MM.1S (cell line): ENCODE results near the gene GRIK2.

Source experiments
- DNase-seq: peaks from one replicate; pipeline ENCODE4 v3.0.0-alpha.2; 2015
- H2AFZ ChIP-seq: fragments of 300-600 bp; sonication (generic); 2 replicates; pipeline ENCODE4 v1.6.0; 2016; ENCODE audit warnings: antibody characterized with exemption, low read length
- H3F3A ChIP-seq: fragments of 300-600 bp; sonication (generic); 2 replicates; pipeline ENCODE4 v1.6.1; 2016; ENCODE audit warnings: mild to moderate bottlenecking, antibody characterized with exemption, low read length, moderate library complexity, mixed read lengths; ENCODE audit not compliant: insufficient read depth
- H3K27ac ChIP-seq: fragments of 300-600 bp; sonication (generic); 2 replicates; pipeline ENCODE4 v1.5.1; 2016; ENCODE audit warnings: mild to moderate bottlenecking, low read length
- H3K27me3 ChIP-seq: fragments of 300-600 bp; sonication (generic); replicated peaks from 2 replicates; pipeline ENCODE4 v1.6.0; 2016; ENCODE audit warnings: low read length; ENCODE audit not compliant: insufficient read depth
- H3K36me3 ChIP-seq: fragments of 300-600 bp; sonication (generic); replicated peaks from 2 replicates; pipeline ENCODE4 v1.6.1; 2016; ENCODE audit warnings: mild to moderate bottlenecking, low read length, mixed read lengths; ENCODE audit not compliant: insufficient read depth
- H3K4me1 ChIP-seq: fragments of 300-600 bp; sonication (generic); 2 replicates; pipeline ENCODE4 v1.6.1; 2016; ENCODE audit warnings: low read length, mixed read lengths
- H3K4me2 ChIP-seq: fragments of 300-600 bp; sonication (generic); 2 replicates; pipeline ENCODE4 v1.6.0; 2016; ENCODE audit warnings: low read depth, low read length
- H3K4me3 ChIP-seq: fragments of 300-600 bp; sonication (generic); 2 replicates; pipeline ENCODE4 v1.5.1; 2016; ENCODE audit warnings: low read length, mixed read lengths
- H3K79me2 ChIP-seq: fragments of 300-600 bp; sonication (generic); 2 replicates; pipeline ENCODE4 v1.6.1; 2016; ENCODE audit warnings: mixed run types, low read length, mixed read lengths
- H3K9ac ChIP-seq: fragments of 300-600 bp; sonication (generic); 2 replicates; pipeline ENCODE4 v1.6.1; 2016; ENCODE audit warnings: low read length, mixed read lengths
- H3K9me2 ChIP-seq: fragments of 300-600 bp; sonication (generic); replicated peaks from 2 replicates; pipeline ENCODE4 v1.6.1; 2016; ENCODE audit warnings: mild to moderate bottlenecking, low read length, mixed read lengths; ENCODE audit not compliant: insufficient read depth
- H3K9me3 ChIP-seq: fragments of 300-600 bp; sonication (generic); replicated peaks from 2 replicates; pipeline ENCODE4 v1.6.1; 2016; ENCODE audit warnings: mild to moderate bottlenecking, low read length, mixed read lengths; ENCODE audit not compliant: insufficient read depth
- H4K20me1 ChIP-seq: fragments of 300-600 bp; sonication (generic); 2 replicates; pipeline ENCODE4 v1.6.1; 2016; ENCODE audit warnings: mild to moderate bottlenecking, low read length, moderate library complexity, mixed read lengths; ENCODE audit not compliant: insufficient read depth
- EZH2 ChIP-seq: fragments of 300-600 bp; sonication (generic); optimal IDR thresholded peaks from 2 replicates; pipeline ENCODE3; 2017; ENCODE audit warnings: low read depth, mild to moderate bottlenecking, antibody characterized with exemption, low read length, mixed read lengths
- EZH2phosphoT487 ChIP-seq: fragments of 300-600 bp; sonication (generic); IDR thresholded peaks from 2 replicates; pipeline ENCODE4 v1.6.1; 2018; ENCODE audit warnings: antibody characterized with exemption, low read length
- TF ChIP-seq, protein P1 (sequence below): fragments of 300-600 bp; sonication (generic); IDR thresholded peaks from 2 replicates; pipeline ENCODE4 v1.5.1; 2016; ENCODE audit warnings: antibody characterized with exemption, low read length, mixed read lengths

GRIK2 gene

DNA sequence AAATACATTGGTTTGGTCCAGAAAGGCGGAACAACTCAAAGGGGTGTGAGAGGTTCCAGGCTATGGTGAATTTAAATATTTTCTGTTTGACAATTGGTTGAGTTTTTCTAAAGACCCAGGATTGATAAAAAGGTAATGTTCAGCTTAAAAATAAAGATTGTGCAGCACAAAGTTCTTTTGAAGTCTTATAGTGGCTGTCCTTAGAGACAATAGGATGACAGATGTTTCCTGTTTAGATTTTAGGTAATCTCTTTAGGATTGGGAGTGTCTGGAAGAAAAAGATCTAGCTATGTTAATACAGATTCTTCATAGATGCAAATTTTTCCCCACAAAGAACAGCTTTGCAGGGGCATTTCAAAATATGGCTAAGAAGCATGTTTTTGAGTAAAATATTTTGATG is 119.7 kb downstream of the GRIK2 start:
- Histone ChIP-seq H3K36me3 (no peaks in the 10 kb centered on the region), H3K4me3 (no peak overlapping the region), H3K9me3 (no peaks in the 10 kb centered on the region), H3K4me1 (no peaks in the 10 kb centered on the region), H4K20me1 (no peaks in the 10 kb centered on the region), H2AFZ (no peak overlapping the region), H3K9ac (no peak overlapping the region), H3K4me2 (no peak overlapping the region), H3K27ac (no peak overlapping the region), H3K9me2 (no peaks in the 10 kb centered on the region), H3K79me2 (no peaks in the 10 kb centered on the region), H3K27me3 (no peaks in the 10 kb centered on the region), H3F3A (no peaks in the 10 kb centered on the region)
- TF ChIP-seq EZH2phosphoT487 = no peak
- TF ChIP-seq, protein P1, sequence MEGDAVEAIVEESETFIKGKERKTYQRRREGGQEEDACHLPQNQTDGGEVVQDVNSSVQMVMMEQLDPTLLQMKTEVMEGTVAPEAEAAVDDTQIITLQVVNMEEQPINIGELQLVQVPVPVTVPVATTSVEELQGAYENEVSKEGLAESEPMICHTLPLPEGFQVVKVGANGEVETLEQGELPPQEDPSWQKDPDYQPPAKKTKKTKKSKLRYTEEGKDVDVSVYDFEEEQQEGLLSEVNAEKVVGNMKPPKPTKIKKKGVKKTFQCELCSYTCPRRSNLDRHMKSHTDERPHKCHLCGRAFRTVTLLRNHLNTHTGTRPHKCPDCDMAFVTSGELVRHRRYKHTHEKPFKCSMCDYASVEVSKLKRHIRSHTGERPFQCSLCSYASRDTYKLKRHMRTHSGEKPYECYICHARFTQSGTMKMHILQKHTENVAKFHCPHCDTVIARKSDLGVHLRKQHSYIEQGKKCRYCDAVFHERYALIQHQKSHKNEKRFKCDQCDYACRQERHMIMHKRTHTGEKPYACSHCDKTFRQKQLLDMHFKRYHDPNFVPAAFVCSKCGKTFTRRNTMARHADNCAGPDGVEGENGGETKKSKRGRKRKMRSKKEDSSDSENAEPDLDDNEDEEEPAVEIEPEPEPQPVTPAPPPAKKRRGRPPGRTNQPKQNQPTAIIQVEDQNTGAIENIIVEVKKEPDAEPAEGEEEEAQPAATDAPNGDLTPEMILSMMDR = no peak
- TF ChIP-seq EZH2 = no peak
- no peak for DNase-seq

DNA sequence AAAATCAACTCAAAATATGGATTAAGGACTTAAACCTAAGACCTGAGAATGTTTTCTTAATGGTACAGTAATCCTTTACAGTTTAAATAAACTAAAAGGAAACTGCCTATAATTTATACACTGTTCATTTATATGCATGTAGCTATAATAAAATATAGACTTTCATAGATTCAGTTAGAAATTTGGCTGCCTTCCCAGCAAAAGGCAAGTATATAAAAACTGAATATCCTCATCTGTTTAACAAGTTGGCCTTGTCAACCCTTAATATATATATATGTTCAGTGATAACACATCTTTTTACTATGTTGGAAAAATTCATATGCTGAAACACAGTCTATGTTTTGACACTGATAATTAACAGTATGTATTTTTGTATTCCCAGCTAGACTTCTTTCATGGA is 123.1 kb downstream of the GRIK2 start:
- H3K27me3 ChIP-seq = no peaks in the 10 kb centered on the region
- H4K20me1 ChIP-seq = no peaks in the 10 kb centered on the region
- no peak for TF ChIP-seq EZH2
- TF ChIP-seq, protein P1 = no peak
- no peak for TF ChIP-seq EZH2phosphoT487
- H3K9me3 ChIP-seq = no peaks in the 10 kb centered on the region
- no peak for DNase-seq
- no peak overlapping the region for H3K27ac ChIP-seq
- H3K4me1 ChIP-seq = no peaks in the 10 kb centered on the region
- H3K9me2 ChIP-seq = no peaks in the 10 kb centered on the region
- no peaks in the 10 kb centered on the region for H3K36me3 ChIP-seq
- H3K4me3 ChIP-seq = no peak overlapping the region
- H2AFZ ChIP-seq = no peak overlapping the region
- no peak overlapping the region for H3K4me2 ChIP-seq
- H3K9ac ChIP-seq = no peak overlapping the region
- no peaks in the 10 kb centered on the region for H3K79me2 ChIP-seq
- H3F3A ChIP-seq = no peaks in the 10 kb centered on the region

DNA sequence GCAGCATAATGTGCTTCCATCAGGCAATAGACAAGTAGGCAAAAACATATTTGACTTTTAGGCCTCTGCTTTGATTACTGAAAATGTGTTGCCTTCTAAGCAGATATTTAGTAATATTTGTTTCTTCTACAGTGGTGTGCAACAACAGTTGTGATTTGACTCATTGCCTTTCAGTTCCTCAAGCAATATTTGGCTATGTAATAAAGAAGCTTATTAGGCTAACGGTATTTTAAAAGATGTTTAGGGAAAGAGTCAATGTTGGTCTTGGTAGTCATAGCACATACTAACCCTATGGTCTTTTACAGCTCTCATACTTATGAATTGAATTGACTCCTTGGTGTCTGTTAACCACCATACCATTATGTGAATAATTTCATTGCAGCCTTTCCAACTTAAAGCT is 124.1 kb downstream of the GRIK2 start:
- Histone ChIP-seq H3K9me3 (no peaks in the 10 kb centered on the region), H3K4me3 (no peak overlapping the region), H3K36me3 (no peaks in the 10 kb centered on the region), H3K9ac (no peak overlapping the region), H2AFZ (no peak overlapping the region), H3K27ac (no peak overlapping the region), H4K20me1 (no peaks in the 10 kb centered on the region), H3K27me3 (no peaks in the 10 kb centered on the region), H3F3A (no peaks in the 10 kb centered on the region), H3K9me2 (no peaks in the 10 kb centered on the region), H3K4me1 (0 out of 2 replicates have a peak, but pooled peaks cover 3% of the 10 kb centered on the region), H3K4me2 (no peak overlapping the region), H3K79me2 (no peaks in the 10 kb centered on the region)
- TF ChIP-seq, protein P1 = no peak
- TF ChIP-seq EZH2phosphoT487 (no peak), EZH2 (no peak)
- DNase-seq = no peak
